NCI-H748 treated with DMSO at 0.1 percent for 48 hours (cell line): ENCODE results near the gene GJA5.

ENCODE experiments used
- DNase-seq: peaks from one replicate; lab custom pipeline; 2025; lab: John Stamatoyannopoulos, UW

Gene GJA5

GRCh38 chr1:147760481-147761260 lies at the start of gene GJA5:
TSS of gene GJA5 (minus strand) at chr1:147760602. CDS start at chr1:147759238, 1,364 bp downstream.
- DNase-seq = no peak

DNA sequence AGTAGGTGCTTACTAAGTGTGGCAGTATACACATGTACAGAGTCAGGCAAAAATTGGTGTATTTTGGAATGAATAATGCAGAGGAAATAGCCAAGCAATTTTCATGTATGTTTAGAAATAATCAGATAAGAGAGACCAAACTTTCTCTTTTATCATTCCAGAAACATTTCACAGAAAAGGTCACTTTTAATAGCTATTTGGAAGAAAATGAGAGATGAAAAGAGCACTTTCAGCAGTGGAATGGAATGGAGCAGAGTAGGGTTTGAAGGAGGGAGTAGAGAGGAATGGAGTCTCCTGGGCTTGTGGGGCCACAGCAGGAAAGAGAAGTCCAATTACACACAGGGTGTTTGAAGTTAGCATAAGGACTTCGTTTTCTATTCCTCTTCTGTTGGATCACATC lies 48.8 kb upstream of the GJA5 start:
- no peak for DNase-seq

DNA sequence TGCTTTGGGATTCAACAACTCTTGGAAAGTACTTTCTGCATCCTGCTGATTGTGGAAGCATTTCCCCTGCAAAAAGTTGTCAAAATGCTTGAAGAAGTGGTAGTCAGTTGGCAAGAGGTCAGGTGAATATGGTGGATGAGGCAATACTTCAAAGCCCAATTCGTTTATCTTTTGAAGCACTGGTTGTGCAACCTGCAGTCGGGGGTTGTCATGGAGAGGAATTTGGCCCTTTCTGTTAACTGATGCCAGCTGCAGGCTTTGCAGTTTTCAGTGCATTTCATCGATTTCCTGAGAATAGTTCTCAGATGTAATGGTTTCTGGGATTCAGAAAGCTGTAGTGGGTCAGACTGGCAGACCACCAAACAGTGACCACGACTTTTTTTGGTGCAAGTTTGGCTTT lies 47.6 kb upstream of the GJA5 start:
- DNase-seq = no peak

GRCh38 chr1:147807405-147807804 lies 47.0 kb upstream of the GJA5 start:
- DNase-seq = no peak

- DNase-seq = no peak
These were observed 44.7 kb upstream of the GJA5 start for GRCh38 chr1:147804942-147805723.

DNA sequence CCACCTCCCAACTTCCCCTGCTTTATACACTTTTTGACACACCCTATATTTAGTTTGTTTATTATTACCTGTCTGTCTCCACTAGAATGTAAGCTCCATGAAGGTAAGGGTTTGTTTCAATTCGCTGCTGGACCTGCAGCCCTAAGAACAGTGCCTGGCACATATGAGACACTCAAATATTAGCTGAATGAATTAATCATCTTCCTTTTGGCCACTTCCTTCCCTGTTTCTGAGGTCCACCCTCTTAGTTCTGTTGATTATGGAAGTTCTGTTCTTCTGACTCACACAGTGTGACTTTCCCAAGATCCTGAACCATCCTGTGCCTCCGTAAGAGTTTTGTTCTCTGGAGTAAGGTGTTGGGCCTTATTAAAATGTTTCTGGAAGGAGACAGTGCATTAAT lies 40.4 kb upstream of the GJA5 start:
- DNase-seq = no peak

DNA sequence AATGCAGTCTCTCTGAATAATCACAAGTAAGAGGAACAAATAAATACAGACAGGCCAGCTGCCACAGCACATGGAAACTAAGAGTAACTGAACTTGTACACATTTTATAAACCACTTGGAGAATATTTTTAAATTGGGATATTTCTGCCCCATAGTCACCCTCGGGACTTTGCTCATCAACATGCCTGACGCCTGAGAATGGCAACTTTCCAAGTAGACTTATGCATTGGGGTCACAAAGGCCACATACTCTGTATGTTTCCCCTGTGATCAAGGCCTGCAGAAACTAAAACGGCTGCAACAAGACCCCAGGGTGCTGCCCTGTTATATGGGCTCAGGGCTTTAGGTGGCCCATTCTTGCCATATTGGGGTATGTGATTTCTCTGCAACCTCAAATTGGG lies 38.3 kb upstream of the GJA5 start:
- no peak for DNase-seq

DNA sequence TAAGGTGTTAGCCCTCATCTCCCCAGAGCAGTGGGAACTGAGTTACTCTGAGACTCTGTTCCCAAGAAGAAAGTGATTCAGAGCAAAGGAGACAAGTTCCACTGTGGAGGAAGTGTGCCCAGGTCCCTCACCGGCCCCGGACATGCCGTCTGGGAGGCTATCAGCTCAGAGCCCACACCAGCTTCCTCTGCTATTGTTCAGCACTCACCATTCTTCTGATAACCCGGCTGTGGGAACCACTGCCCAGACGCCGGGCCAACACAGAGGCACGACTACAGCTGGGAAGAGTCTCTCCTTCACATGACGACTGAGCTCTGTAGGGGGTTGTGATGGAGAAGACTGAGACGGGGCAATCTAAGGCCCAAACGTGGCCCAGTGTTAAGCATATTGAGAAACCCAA lies 34.2 kb upstream of the GJA5 start:
- DNase-seq = no peak

GRCh38 chr1:147791876-147792275 lies 31.5 kb upstream of the GJA5 start:
- no peak for DNase-seq

DNA sequence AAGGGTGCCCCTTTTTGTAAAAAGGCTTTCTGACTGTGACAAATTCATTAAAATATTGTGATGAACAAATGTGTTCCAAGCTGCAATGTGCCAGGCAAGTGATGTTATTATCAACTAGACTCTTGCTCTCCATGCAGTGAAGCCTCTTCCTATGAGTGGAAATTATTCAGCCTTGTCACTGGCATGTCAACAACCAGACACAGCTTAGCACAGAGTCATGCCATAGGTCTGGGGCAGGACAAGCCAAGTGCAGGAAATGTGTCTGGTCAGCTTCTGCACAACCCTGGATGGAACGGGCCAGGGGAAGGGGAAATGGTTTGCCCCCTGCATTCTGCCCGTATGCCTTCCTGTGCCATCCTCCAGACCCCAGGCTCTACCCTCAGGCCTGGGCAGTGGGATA lies 27.4 kb upstream of the GJA5 start:
- no peak for DNase-seq

- DNase-seq = no peak
These were observed 26.1 kb upstream of the GJA5 start for GRCh38 chr1:147786536-147786935.

GRCh38 chr1:147785794-147786506 lies 25.5 kb upstream of the GJA5 start:
- DNase-seq = no peak

DNA sequence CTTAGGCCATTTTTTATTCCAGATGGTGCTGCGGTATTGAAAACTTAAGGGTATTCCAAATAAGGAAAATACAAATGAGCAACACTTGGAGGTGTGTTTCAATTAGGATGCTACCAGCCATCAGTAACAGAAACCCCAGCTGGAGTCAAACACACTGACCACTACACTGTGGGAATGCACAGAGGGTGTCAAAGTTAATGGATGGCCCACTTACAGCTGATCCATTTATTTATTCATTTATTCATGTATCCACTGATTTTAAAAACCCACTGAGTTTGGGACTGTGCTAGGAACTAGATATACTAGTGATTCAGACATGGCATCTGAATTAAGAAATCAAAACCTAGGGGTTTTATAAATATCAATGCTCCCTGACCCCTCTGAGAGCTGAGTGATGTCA lies 24.5 kb upstream of the GJA5 start:
- no peak for DNase-seq

DNA sequence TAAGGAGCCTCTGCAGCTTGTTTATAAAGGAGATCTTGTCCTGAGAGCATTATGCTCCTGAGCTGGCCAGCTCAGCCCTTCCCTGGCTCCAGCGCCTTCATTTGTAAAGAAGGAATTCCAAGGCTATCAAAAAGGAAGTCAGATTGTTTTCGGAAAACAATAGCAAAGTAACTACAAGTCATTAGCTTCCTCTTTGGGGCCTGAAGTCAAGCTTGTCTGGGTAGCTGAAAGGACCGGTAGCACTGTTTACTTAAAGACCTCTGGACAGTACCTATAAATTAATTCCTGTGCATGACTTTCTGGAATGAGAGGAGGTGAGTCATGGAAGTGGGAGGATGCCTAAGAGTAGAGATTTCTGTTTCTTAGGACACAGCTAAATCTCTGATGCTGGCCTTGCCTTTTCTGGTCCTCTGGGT lies 20.7 kb upstream of the GJA5 start:
- DNase-seq = no peak

- DNase-seq = no peak
These were observed 17.3 kb upstream of the GJA5 start for GRCh38 chr1:147777694-147778093.

- no peak for DNase-seq
These were observed 12.9 kb upstream of the GJA5 start for GRCh38 chr1:147773215-147773715.

DNA sequence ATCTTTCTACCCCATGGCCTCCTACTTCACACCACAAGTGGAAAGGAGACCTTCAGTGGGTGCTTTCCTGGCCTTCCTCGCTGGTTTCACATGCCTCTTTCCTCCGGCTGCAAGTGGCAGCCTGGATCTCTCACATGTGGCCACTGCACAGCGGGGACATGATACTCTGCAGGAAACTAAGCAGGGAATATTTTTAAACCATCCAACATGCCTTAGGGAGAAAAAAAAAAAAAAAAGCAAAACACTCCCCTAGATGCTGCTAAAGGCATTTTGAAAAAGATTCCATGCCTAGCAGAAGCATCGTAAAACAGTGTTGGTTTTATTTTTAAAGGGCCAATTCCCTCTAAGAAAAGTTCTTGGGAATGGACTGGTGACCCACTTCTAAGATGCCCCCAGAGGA lies 12.2 kb upstream of the GJA5 start:
- no peak for DNase-seq

DNA sequence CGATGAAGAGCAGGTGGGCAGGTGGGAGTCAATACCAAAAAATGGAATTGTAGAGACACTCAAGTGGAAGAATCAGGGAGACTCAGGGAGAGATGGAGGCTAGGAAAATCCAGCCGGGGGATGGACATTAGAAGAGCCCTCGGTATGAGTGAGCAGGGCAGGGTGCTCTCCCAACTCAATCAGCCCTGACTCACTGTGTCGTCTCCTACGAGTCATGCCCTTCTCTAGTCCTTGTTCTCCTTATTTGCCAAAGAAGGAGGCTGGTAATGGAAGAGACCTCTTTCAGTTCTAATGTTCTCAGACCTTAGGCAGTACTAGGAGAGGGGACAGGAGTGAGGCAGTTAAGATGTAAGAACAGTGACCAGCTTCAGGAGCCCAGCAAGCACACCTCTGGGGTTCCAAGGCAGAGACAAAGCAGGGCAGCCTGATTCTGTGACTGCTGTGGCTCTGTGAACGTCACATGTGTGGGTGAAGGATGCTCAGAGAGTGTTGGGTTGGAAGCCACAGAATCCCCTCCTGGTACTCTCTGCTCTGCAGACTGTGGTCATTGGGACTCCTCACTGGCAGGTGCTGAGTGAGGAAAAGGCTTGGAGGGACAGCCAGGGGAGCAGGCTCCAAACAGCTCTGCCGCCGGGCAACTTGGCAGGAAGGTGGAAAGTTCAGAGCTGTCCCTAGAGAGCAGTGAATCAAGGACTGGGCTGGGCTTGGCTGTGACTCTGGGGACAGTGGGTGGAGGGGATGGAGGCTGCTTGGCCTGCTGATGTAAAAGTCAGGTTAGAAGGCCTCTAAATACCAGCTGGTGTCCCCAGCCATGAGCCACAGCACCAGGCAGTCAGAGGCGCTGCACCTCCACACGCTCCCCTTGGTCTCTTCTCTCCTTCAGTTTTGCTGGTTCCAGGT lies 11.1 kb upstream of the GJA5 start:
- no peak for DNase-seq

DNA sequence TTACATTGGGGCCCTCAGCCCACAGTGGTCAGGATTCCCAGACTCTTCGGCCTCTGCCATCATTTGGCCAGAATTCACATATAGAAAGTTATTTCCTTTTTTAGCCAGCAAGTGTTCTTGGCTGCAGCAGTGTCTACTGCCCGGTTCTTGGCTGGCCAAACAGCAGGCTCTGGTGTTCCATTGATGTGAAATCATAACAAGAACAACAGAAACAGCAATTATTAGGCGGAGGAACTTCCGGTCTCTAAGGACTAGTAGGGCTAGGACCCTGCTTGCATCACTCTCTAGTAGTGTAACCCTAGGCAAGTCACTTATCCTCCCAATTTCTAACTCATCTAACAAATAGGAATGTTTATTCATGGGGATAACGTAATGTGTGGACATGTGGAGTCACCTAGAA lies 8.7 kb upstream of the GJA5 start:
- no peak for DNase-seq

DNA sequence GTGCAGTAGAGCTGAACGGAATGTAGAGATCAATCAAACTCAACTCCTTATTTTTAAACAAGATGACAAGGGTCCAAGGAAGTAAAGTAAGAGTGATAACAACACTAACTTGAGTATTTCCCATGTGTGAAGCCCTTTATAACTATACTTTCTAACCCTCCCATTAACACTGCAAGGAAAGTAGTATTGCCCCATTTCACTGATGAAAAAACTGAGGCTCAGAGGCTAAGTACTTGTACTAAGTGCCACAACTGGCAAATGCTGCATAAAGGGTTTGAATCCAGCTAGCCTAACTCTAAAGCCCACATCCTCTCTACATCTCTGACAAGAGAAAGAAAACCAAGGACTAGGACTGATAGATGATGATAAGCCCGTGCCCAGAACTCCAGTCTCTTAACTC lies 8.2 kb upstream of the GJA5 start:
- no peak for DNase-seq

DNA sequence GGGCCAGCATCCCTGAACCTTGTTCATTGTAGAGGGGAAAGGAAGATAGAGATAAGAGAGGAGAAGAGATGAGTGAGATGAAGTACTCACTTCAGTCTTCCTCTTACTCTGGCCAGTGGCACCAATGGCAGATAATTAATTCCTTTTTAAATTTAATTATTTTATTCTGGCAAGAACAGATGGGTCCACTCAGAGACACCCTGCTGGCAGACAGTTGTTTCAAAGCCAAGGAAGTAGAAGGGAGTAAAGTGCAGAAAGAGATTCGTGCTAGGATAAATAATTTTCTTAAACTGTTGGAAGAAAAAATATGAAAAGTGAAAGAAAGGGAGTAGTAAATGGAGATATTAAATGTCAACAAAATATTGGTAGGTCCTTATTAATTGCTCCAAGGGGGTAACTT lies 7.7 kb upstream of the GJA5 start:
- no peak for DNase-seq
